ENCODE data around the gene MAP6.

GRCh38 chr11:75557666-75558494 lies 111.0 kb downstream of the MAP6 start:
- TF ChIP-seq CTCF (IDR thresholded peaks at IDR 0.05 in 8 of 11, conservative IDR thresholded peaks at IDR 0.05 in 3 of 11), result no peak
- TF ChIP-seq POLR2A (IDR thresholded peaks at IDR 0.05), result no peak

All from spleen (tissue), 7 donors.